Stimulated activated CD8-positive, alpha-beta memory T cell treated with anti-CD3 and anti-CD28 coated beads, Interleukin-7, amount 100 ng/mL, for 1 hour (primary cell): ENCODE measurements around the gene CIART.
"Not testable (repeated sequence)": the region's sequence is repeated elsewhere in the genome, so short reads cannot be mapped to it uniquely, and the experiment has no call there.

Experiments
- DNase-seq, 2 donors: peaks; one replicate each; pipeline ENCODE4 v3.0.0-alpha.2; 2020; ENCODE audit warnings: low read depth in 2 of 2

CIART gene, protein sequence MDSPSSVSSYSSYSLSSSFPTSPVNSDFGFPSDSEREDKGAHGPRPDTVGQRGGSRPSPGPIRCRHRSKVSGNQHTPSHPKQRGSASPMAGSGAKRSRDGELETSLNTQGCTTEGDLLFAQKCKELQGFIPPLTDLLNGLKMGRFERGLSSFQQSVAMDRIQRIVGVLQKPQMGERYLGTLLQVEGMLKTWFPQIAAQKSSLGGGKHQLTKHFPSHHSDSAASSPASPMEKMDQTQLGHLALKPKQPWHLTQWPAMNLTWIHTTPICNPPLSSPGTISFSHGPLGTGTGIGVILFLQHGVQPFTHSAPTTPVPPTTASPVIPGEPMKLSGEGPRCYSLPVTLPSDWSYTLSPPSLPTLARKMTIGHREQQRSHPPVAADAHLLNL

DNA sequence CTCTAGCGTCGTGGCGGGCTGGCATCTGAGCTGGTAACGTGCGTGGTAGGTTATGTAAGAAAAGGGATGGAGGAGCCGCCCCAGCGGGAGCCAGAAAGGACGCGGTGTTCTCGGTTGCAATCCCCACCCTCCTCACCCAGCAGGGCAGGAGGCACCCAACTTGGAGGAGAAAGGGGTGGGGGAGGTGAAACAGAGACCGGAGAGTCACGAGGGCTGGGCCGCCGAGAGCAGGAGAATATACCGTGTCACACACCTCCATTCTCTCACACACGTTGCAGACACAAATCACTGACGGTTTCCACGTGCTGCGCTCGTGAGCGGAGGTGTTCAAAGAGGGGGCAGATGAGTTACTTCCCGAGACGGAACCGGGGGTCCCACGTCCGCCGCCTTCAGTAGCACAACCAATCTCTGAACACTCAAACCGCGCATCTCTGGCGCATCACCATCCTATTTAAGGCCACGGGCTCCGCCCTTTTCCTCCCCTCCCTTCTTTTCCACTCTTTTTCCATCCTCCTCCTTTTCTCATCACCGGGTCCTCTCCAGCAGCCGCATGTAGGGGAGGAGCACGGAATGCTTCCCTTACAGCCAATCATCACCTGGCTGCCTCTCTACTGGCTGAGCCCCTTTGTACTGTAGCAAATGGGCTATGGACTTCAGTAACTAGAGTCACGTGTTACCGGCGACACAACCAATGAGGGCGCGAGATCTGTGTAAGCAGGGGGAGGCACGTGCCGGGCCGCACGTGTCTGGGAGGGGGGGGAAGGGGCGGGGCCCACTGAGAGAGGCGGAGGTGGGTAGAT lies at the start of gene CIART:
CIART (plus strand) TSS at position 797 of the 800 bp plus-strand sequence. CDS start 714 bp downstream, outside the sequence.
- DNase-seq = peak; percentile 27 to 50

DNA sequence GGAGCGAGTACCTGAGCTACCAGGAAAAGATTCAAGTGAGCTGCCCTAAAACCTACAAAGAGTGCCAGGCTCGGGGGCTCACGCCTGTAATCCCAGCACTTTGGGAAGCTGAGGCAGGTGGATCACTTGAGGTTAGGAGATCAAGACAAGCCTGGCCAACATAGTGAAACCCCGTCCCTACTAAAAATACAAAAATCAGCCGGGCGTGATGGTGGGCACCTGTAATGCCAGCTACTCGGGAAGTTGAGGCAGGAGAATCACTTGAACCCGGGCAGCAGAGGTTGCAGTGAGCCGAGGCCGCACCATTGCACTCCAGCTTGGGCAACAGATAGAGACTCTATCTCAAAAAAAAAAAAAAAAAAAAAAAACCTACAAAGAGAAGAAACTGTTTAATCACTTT lies 49.4 kb upstream of the CIART start:
- DNase-seq = not testable (repeated sequence)

DNA sequence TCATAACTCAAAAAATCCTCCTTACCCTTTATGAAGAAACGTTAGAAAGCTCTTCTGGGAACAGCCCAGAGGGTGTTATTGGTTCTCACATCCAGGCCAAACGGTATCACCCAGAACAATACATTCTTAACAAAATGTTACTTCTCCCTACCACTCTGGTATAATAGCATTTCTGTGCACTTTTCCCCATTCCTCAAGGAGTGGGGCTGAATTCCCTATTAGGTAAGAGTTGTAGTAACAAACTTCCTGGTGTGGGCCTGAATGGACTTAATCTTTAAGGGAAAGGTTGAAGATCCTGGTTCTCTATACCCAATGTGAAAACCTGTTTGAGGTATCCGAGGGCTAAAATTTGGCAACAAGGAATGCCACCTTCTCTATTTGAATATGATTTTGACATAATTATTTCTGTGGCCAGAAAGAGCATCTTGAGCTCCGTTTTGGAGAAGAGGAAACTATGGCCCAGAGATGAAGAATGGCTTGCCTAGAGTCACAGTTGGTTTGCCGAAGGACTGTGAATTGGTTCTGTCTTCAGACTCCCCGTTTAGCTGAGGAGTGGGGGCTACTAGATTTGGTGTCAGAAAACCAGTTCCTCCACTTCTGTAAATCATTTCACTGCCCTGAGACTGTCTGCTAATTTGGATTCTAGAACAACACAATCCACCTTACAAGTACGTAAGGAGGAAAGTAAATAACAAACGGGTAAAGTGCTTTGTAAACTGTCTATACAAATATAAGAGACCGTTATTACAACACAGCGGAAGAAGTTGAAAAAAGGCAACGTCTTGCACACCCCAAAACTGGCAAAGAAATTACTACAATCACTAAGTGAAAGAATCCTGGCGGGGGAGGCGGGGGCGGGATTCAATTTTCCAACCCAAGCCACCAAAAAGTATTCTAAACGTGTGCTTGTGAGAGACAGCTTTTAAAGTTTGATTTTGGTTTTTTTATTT lies 48.7 kb upstream of the CIART start:
- DNase-seq = no peak

DNA sequence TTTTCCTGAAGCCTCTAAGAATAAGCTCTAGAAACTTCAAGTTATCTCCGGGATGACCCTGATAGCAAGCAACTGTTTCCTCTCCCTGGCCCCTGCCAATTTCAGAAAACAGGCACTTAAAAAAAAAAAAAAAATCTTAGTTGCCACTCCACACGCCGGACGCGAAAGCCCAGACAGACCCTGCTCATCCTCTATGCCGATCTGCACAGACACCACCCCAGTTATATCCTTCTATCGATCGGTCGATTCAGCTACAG lies 48.1 kb upstream of the CIART start:
- DNase-seq = no peak

DNA sequence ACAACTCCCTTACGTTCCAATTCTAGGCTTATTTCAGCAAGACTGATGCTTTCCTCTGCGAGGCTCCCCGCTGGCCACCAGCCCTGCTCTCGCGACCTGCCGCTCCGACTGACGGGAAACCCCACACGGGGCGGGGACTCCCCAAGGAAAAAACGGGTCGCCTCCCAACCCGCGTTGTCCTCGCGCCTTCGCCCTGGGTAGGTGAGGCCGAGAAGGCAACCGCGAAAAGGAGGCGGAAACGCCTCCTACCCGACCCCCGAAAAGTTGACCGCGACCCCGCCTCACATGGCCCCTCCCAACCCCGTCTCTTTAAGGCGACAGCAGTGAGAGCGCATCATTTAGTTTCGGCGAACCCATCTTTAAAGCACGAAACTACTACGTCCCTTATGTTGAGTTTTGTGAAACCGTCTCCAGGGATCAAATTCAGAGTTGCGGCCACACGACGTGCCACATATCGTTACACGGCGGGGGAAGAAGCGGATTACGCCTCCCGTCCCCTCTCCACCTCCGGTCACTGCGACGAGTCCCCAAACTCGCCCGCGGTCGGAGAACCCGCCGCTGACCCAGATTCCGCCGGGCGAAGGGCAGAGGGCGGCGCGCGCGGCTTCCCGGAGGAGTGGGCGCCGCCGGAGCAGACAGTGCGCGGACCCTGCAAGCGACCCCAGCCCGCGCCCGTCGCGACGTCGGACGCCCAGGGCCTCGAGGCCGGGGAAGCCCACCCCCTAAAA lies 47.6 kb upstream of the CIART start:
- peak; percentile 76 to 78 for DNase-seq

DNA sequence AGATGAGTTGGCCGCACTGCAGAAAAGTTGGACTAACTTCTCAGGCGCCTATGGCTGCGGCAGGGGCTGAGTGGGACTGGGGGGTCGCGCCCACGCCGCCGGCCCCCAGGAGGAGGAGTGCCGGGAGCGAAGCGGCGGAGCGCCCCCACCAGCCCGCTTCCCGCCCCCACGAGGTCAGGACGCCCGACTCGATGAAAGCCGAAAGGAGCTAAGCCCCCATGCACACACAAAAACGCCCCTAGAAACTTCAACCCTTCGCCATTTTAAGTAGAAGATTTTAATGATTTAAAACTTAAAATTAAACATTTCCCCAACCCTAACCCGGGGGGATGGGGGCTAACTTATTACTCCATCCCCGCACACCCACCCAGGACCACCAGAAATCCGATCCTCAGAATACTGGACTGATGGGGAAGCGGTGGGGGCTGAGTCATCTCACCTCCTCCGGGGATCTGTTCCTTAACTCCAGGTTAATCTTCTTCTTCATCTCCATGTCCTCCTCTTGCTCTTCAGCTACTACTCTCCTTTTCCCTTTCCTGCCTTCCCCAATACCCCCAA lies 47.0 kb upstream of the CIART start:
- DNase-seq = no peak

DNA sequence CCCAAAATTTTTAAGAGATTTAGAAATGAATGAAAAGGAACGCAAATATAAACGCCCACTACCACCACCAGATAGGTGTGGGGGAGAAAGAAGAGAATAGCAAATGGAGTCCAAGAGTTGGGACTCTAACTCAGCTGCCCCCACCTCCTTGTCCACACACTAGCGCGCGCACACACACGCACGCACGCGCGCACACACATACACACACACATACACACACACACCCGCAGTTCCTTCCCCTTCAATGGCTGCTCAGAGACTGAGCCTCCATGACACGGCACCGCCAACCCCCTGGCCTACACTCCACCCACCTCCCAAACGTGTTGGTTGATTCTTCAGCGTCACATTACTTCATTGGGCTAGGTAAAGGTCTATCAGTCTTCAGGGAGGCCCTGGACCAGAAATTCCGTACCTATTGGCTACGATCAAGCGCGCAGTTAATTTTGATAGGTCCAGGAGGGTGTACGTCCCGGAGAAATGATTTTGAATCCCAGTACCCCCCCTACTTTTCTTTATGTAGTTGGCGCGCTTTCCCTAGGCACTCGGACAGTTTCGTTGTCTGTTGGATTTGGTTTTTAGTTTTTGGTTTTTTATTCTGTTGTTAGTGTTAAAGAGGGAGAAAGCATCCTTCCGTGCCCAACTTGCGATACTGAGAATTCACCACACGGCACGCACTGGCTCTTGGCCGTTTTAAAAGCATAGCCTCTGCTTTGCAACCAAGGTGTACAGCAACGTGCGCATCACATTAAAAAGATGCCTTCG lies 46.3 kb upstream of the CIART start, which contains the start of gene ANP32E:
ANP32E (minus strand) TSS at position 261 of the 762 bp plus-strand sequence. CDS start 326 bp downstream, outside the sequence.
- DNase-seq = peak; percentile 79 to 81

DNA sequence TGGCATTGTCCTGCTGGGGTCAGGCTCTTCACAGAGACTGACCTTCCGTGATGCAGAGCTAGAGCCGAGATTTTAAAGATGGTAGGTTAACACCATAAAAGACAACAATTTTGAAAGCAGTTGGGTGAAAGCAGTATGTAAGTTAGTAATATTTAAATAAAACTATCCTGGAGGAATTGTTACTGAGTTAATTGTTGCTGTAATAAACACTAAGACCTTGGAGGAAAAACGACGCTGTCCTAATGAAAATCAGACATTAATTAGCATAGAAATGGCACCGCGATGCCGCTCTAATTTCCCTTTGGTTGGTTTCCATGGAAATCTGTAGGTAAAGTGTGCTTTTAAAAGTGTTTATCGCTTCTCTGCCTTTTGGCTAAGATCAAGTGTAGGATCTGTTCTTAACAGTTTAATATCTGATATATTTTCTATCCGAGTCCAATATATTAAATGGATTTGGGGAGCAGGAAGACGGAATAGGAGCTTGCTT lies 45.7 kb upstream of the CIART start:
- no peak for DNase-seq

DNA sequence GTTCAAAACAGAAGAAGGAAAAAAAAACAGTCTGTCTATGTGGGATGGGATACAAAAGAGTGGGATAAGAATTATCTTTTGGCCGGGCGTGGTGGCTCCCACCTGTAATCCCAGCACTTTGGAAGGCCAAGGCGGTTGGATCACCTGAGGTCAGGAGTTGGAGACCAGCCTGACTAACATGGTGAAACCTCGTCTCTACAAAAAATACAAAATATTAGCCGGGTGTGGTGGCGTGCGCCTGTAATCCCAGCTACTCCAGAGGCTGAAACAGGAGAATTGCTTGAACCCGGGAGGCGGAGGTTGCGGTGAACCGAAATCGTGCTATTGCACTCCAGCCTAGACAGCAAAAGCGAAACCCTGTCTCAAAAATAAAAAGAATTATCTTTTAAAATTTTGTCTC lies 45.2 kb upstream of the CIART start:
- DNase-seq = not testable (repeated sequence)

DNA sequence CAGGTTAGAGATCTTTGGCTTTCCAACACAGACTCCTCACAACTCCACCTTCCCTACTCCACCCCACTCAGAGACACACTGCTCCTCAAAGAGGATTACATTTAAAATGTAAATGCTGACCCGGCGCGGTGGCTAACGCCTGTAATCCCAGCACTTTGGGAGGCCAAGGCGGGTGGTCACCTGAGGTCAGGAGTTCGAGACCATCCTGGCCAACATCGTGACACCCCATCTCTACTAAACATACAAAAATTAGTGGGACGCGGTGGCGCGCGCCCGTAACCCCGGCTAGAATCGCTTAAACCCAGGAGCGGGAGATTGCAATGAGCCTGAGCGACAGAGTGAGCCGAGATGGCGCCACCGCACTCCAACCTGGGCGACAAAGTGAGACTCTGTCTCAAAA lies 44.6 kb upstream of the CIART start:
- DNase-seq = no peak

DNA sequence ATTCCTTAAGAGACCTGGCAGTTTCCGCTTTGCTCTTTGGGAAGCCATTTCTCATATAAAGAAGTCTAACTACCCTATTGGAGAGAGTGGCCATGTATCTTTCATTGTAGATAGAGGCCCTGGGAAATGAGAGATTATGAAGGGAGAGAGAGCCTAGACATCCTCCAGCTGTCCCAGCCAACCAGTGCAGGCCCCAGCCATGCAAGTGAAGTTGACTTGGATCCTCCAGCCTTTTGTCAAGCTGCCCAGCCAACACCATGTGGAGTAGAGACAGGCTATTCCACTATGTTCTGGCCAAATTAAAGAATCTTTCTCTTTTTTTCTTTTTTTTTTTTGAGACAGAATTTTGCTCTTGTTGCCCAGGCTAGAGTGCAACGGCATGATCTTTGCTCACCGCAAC lies 39.4 kb upstream of the CIART start:
- DNase-seq = no peak

DNA sequence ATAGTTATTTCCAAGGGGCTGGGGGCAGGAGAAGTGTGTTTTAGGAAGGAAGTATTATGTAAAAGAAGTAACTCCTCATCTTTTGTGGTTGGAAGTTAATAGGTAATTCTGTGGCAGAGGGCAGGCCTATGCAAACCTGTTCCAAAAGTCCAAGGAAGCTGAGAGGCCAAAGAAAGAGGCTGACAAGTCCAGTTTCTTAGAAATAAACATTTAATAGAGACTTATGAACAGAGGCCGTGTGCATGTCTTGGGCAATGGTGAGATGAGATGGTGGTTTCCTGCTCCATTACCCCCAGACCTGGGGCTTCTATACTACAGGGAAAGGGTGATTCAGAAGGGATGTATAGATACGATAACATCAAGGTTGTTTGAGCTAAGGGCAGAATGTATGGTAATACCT lies 32.4 kb upstream of the CIART start:
- no peak for DNase-seq

DNA sequence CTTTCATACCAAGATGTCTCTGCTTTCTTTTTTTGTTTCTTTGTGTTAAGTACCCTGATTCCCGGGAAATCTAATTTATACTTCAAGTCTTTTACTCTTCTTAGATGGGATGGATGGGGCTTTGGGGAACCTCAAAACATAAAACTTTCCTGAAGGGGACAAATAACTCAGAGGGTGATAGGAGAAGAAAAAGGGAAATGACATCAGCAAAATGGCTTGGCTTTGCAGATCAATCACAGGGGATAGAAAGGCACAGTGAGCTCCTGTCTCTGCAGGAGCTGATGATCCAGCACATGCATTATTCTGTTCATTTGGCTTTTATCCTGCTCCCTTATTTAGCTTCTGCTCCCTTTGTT lies 26.2 kb upstream of the CIART start:
- DNase-seq = no peak

DNA sequence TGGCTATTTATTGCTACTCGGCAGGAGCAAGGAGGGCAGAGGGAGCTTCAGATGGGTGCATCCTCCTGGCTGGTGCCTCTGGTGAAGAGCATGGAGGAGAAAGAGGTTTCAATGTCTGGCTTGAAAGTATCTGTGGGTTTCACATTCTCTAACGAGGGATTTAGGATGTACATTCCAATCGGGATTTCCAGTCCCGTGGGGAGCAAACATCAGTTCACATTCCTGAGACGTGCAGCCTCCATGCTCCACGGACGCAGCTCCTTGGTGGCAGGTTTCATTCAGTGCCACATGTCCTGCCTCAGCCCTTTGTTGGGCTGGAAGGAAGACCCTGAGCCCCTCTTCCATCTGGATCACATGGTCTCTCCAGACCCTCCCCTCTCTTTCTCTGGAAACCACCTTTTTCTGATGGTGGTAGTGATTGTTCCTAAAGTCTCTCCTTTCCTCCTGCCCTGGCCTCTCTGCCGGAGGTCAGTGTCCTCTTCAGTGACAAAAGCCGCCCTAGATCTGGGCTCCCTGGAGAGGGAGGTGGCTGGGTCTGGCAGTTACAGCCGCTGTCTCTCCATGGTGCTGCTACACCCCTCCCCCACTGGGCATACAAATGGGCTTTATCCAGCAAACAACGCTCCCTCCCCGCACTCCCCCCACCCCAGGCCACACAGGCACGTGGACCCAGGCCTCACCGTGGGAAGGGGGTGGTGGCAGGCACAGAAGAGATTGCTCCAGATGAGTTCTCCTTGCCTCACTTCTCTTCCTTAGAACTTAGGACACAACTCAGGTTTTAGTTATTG lies 25.6 kb upstream of the CIART start:
- DNase-seq = no peak

DNA sequence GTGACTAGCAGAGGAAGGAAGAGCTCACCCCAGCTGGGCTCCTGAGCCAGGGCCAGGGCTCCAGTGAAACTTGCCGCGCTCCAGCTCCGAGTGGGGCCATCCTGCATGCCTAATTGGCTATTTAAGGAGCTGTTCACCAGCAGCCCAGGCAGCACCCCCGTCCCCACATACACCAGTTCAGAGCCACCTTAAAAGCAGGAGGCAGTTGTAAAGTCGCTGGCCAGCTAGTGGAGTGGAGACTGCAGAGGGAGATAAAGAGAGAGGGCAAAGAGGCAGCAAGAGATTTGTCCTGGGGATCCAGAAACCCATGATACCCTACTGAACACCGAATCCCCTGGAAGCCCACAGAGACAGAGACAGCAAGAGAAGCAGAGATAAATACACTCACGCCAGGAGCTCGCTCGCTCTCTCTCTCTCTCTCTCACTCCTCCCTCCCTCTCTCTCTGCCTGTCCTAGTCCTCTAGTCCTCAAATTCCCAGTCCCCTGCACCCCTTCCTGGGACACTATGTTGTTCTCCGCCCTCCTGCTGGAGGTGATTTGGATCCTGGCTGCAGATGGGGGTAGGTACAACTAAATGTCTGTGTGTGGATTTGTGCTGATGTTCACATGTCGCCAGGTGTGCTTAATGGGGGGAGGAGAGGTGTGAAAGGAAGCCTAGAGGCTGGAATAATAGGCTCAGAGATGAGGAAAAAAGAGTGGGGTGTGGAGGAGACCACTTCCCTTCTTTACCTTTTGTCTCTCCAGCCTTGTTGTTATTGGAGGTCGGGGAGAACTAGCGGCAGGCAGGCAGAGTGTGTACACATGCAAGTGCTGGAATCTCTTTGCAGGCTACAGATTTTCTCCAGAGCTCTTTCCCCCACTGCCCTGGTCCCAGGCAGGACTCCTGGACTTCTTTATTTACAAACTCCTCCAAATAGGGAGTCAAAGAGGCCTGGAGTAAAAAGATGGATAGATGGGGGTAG lies 24.4 kb upstream of the CIART start, which contains the start of gene CA14:
CA14 (plus strand) TSS at position 151 of the 962 bp plus-strand sequence; CDS start at position 506, 355 bp downstream.
- no peak for DNase-seq

DNA sequence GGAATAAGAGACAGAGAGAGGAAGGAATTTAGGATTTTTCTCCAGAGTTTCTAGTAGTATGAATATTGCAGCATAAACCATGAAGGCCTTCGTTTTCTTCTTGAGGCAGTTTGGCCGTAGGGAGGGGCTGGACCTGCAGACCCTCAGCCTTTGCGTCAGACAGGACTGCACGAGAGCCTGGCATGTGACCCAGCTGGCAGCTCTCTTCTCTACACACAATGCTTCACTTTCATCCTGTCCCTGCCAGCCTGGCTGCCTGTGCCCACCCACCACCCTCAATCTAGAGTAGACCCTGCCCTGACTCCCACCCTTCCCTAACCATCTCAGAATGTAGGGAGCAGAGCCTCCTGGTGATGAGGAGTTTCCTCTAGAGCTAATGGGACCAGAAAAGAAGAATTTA lies 23.1 kb upstream of the CIART start:
- no peak for DNase-seq

DNA sequence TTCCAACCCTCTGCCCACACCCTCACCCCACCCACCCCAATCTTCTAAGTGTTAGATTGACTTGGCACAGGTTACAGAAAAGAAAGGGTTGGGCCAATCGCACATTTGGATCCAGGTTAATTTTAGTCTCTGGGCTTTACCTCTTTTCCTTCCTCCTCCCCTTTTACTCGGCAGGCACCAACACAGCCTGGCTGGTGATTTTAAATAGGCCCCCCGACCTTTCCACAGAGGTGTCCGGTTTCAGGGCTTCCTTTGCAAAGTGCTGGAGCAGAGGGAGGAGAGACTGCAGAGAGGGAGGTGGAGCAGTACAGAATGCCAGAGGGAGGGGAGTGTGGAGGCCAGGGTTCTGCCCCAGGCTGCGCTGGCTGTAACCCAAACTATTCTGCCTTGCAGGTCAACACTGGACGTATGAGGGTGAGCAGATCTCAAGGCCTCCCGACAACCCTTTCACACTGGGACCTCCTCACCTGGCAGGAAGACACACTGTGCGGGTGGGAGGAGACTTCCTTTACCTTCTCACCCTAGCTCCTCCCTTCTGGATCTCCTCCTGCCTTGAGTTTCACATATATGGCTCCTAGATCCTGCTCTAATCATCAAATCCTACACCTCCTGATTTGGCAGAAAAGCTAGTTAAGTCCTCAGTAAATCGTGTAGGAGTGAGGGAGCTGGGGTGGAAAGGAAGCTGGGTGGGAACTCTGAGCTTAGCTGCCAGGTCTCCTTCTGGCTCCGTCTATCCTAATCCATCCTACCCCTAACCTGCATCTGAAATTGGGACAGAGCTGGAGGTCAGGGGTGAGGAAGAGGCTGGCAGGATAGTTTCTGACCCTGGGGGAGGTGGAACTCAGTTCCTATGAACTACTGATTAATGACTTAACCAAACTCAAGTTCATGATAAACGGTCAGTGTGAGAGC lies 22.3 kb upstream of the CIART start:
- no peak for DNase-seq
